K562 (cell line): ENCODE data around the gene SETD4. TPM values are rescaled to one million over a fixed set of nuclear protein-coding genes. Genes with fewer than 3 reads are reported as not detected.

ENCODE experiments used
- ATAC-seq: fragments of 200-7000 bp; cut with Tn5 transposase; 3 replicates; pipeline ENCODE4 v1.9.1; 2020; ENCODE audit warnings: moderate library complexity
- BruUV-seq: library from RNA; stranded (reverse); fragments of 400-500 nt; replicated peaks from 2 replicates; lab custom pipeline; 2021; lab: Mats Ljungman, UMichigan
- CTCF ChIA-PET: fragments of 300-600 bp; formaldehyde crosslinking; extraction: SDS; loops from one replicate; lab custom pipeline; 2021; ENCODE audit warnings: low intra/inter-chr PET ratio; lab: Yijun Ruan, JAX
- POLR2A ChIA-PET: fragments of 300-600, 350-650 bp; sonication (Branson Sonifier 250); formaldehyde crosslinking; extraction: SDS; loops from one replicate; lab custom pipeline; 2021; ENCODE audit warnings: antibody characterized with exemption, inconsistent platforms; lab: Yijun Ruan, JAX
- DNase-seq, 4 experiments: peaks; one replicate each; pipeline versions ENCODE4 v3.0.0 to v3.0.0-alpha.2; 2011 to 2018; ENCODE audit warnings: low spot score in 3 of 4, mixed read lengths in 3 of 4; ENCODE audit errors: extremely low read depth in 1 of 4
- FAIRE-seq: peaks from 2 replicates; lab custom pipeline; 2011; peaks lifted over from hg19 to GRCh38; lab: Jason Lieb, UNC
- H2AFZ ChIP-seq: 2 replicates; pipeline ENCODE4 v1.6.0; 2011; ENCODE audit warnings: low read depth, low read length, control low read depth, inconsistent platforms
- H3K27ac ChIP-seq: fragments of 200-600 bp; 3 replicates; pipeline ENCODE4 v1.8.0; 2011; ENCODE audit warnings: low read depth, mild to moderate bottlenecking, control low read depth, inconsistent platforms, low read length, moderate library complexity, mixed read lengths; ENCODE audit errors: extremely low read depth
- H3K27me3 ChIP-seq, 2 experiments: fragments of 300-600 bp in 1 of 2; 2 replicates in 1 of 2; 3 replicates in 1 of 2; pipeline versions ENCODE4 v1.6.0 to v1.8.0; 2011; ENCODE audit warnings: inconsistent platforms in 2 of 2, low read length in 2 of 2, mild to moderate bottlenecking in 1 of 2, mixed read lengths in 1 of 2, moderate library complexity in 1 of 2; ENCODE audit not compliant: control insufficient read depth in 2 of 2, insufficient read depth in 2 of 2
- H3K36me3 ChIP-seq: fragments of 300-600 bp; 3 replicates; pipeline ENCODE4 v1.8.0; 2011; ENCODE audit warnings: mild to moderate bottlenecking, low read length, inconsistent platforms; ENCODE audit not compliant: control insufficient read depth, insufficient read depth
- H3K4me1 ChIP-seq, 2 experiments: fragments of 200-600 bp in 1 of 2; replicated peaks in 1 of 2; 2 replicates in 1 of 2; 3 replicates in 1 of 2; pipeline versions ENCODE4 v1.5.1 to v1.8.0; 2011; ENCODE audit warnings: inconsistent platforms in 2 of 2, low read length in 2 of 2, mild to moderate bottlenecking in 1 of 2, mixed read lengths in 1 of 2, moderate library complexity in 1 of 2; ENCODE audit not compliant: control insufficient read depth in 2 of 2, insufficient read depth in 2 of 2
- H3K4me2 ChIP-seq: 2 replicates; pipeline ENCODE4 v1.6.1; 2011; ENCODE audit warnings: low read length, control low read depth, inconsistent platforms, mixed read lengths; ENCODE audit not compliant: insufficient read depth
- H3K4me3 ChIP-seq: fragments of 200-600 bp; sonication (generic), shearing (Covaris generic); 2 replicates; pipeline ENCODE4 v1.5.1; 2016; ENCODE audit warnings: control low read depth, inconsistent platforms
- H3K79me2 ChIP-seq: fragments of 200-600 bp; 3 replicates; pipeline ENCODE4 v1.8.0; 2011; ENCODE audit warnings: low read length, inconsistent platforms; ENCODE audit not compliant: control insufficient read depth, insufficient read depth
- H3K9ac ChIP-seq, 2 experiments: 2 replicates each; pipeline versions ENCODE4 v1.6.0 to v1.6.1; 2011; ENCODE audit warnings: low read depth in 2 of 2, low read length in 2 of 2, control low read depth in 1 of 2, inconsistent platforms in 1 of 2, mild to moderate bottlenecking in 1 of 2, mixed read lengths in 1 of 2; ENCODE audit not compliant: insufficient read depth in 1 of 2
- H3K9me1 ChIP-seq: one replicate; pipeline ENCODE4 v1.6.0; 2011; ENCODE audit warnings: inconsistent platforms, mild to moderate bottlenecking, low read length, moderate library complexity; ENCODE audit not compliant: control insufficient read depth, insufficient read depth
- H3K9me3 ChIP-seq: replicated peaks from 2 replicates; pipeline ENCODE4 v1.5.1; 2011; ENCODE audit warnings: low read depth, low read length, inconsistent platforms; ENCODE audit not compliant: control insufficient read depth, insufficient read depth
- H4K20me1 ChIP-seq: replicated peaks from 2 replicates; pipeline ENCODE4 v1.6.1; 2011; ENCODE audit warnings: low read length, inconsistent platforms, mixed read lengths; ENCODE audit not compliant: control insufficient read depth, insufficient read depth
- ARID1B ChIP-seq: fragments of 450-650 bp; IDR thresholded peaks from 2 replicates; pipeline ENCODE4 v1.6.1; 2016; ENCODE audit warnings: antibody characterized with exemption, mild to moderate bottlenecking, inconsistent platforms
- FOXA1 ChIP-seq: fragments of 450-650 bp; IDR thresholded peaks from 2 replicates; pipeline ENCODE4 v1.6.1; 2016; ENCODE audit warnings: mild to moderate bottlenecking, borderline replicate concordance
- GATAD2A ChIP-seq: fragments of 450-650 bp; IDR thresholded peaks from 2 replicates; pipeline ENCODE4 v1.6.1; 2017
- HOXB6 ChIP-seq: fragments of 250-450 bp; sonication (Bioruptor Pico); IDR thresholded peaks from 2 replicates; pipeline ENCODE4 v1.5.1; 2022; ENCODE audit warnings: mild to moderate bottlenecking, borderline replicate concordance
- L3MBTL2 ChIP-seq: fragments of 450-650 bp; IDR thresholded peaks from 2 replicates; pipeline ENCODE4 v1.6.1; 2016; ENCODE audit warnings: mild to moderate bottlenecking, moderate library complexity
- PTTG1 ChIP-seq: fragments of 450-650 bp; IDR thresholded peaks from 2 replicates; pipeline ENCODE4 v1.6.1; 2016; ENCODE audit warnings: low read depth, mild to moderate bottlenecking, missing genetic modification characterization, missing compliant biosample characterization
- SIRT6 ChIP-seq: IDR thresholded peaks from one replicate; pipeline ENCODE4 v1.6.1; 2012; ENCODE audit warnings: low read depth, mild to moderate bottlenecking, control low read depth, inconsistent platforms, low read length, moderate library complexity
- TCF3 ChIP-seq: sonication (generic); formaldehyde crosslinking; IDR thresholded peaks from 2 replicates; pipeline ENCODE4 v1.4.0; 2020; ENCODE audit warnings: mild to moderate bottlenecking, missing genetic modification reagents
- TCF7 ChIP-seq: sonication (generic); IDR thresholded peaks from 2 replicates; pipeline ENCODE4 v1.6.1; 2016; ENCODE audit warnings: antibody characterized with exemption, borderline replicate concordance
- TCFL5 ChIP-seq: fragments of 250-450 bp; sonication (Bioruptor Pico); conservative IDR thresholded peaks from 2 replicates; pipeline ENCODE4 v1.6.1; 2021; ENCODE audit warnings: mild to moderate bottlenecking, moderate library complexity, matching md5 sums
- ZKSCAN3 ChIP-seq: fragments of 250-450 bp; sonication (Bioruptor Pico); IDR thresholded peaks from 2 replicates; pipeline ENCODE4 v1.4.0; 2020
- ZNF77 ChIP-seq: fragments of 250-450 bp; sonication (Bioruptor Pico); IDR thresholded peaks from 2 replicates; pipeline ENCODE4 v1.5.0; 2020
- whole genome bisulfite sequencing: fragments of 100-300 bp; shearing (Covaris generic); methylation state at CpG from one replicate; pipeline ENCODE4 v1.1.6; 2016; ENCODE audit warnings: low coverage, mixed read lengths; ENCODE audit not compliant: insufficient coverage; ENCODE audit errors: missing lambda C conversion rate; 5-methylcytosine and 5-hydroxymethylcytosine counted together
- in situ Hi-C: fragments of 300-500 bp; cut with MboI; formaldehyde crosslinking; loops from 4 replicates; pipeline ENCODE4 v1.15.0; 2018; ENCODE audit warnings: inconsistent platforms, mixed read lengths
- intact Hi-C: fragments of 100-400 bp; cut with micrococcal nuclease; formaldehyde crosslinking; loops from 2 replicates; pipeline ENCODE4 v1.14.2; 2022
- polyA plus RNA-seq, 8 experiments: library from polyadenylated mRNA; depleted of rRNA in 4 of 8; stranded (reverse) in 5 of 8; unstranded in 3 of 8; fragments of >200 nt; fragmentation: Nextera tagmentation in 2 of 8; fragmentation: Illumina TruSeq in 1 of 8; extraction: Ambion mirVana in 2 of 8; extraction: Trizol in 1 of 8; gene quantifications; 2 replicates each; pipeline versions ENCODE4 v1.2.1 to v1.2.3, GENCODE V29; 2011 to 2014; ENCODE audit warnings: inconsistent platforms in 1 of 8, missing spikeins in 1 of 8
- total RNA-seq, 7 experiments: library from RNA; depleted of rRNA in 6 of 7; stranded (reverse); fragments of >200 nt in 6 of 7; fragmentation: Illumina TruSeq in 2 of 7; extraction: Trizol in 2 of 7; gene quantifications; 2 replicates each; pipeline versions ENCODE4 v1.2.1 to v1.2.3, GENCODE V29; 2011 to 2021; ENCODE audit warnings: low replicate concordance in 1 of 7
- TF ChIP-seq, protein P1 (sequence below): fragments of 450-650 bp; IDR thresholded peaks from 2 replicates; pipeline ENCODE4 v1.6.1; 2016; ENCODE audit warnings: low read depth, mild to moderate bottlenecking, moderate library complexity
- TF ChIP-seq, protein P2 (sequence below): sonication (generic); formaldehyde crosslinking; IDR thresholded peaks from 2 replicates; pipeline ENCODE4 v1.8.0; 2023; ENCODE audit warnings: missing genetic modification reagents, mild to moderate bottlenecking, borderline replicate concordance

The SETD4 gene
- total and polyA plus RNA-seq, 9 of the 15 experiments (the other 6 are each of a cell fraction or from before 2014, with no cell fraction given): 16.1 to 51.3 (median 25.7) TPM

DNA sequence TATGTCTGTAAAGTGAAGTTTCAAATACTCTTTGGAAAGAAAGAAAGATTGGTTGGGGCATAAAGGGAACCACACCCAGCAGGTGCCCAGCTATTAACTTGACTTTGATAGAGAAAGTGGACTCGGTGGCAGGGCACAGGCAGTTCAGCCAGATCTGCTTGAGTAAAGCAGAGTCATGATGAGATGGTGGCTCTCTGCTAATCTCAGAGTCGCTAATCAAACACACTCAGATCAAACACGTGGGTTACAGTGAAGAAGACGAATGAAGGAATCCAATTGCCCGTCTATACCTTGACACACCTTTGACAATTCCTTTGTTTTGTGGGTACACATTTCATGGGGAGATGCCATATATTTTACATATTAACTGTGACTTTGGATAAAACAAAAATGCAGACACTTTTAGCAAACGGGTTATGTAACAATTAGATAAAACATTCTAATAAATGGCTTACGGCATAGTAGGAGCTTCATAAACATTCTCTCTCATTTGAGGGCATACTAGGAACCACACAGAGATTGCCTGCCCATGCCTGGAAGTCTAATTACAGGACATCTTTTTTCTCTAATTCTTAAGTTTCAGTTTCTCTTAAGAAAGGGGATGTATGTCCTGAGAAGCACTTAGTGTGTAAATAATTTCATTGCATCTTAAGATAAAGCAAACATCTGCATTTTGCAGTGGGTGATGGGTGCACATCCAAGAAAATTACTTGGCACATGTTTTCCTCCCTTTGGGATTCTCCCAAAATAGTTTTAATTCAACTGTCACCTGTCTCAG is 16.7 kb upstream of the SETD4 start:
- H2AFZ ChIP-seq: peak overlapping the region; percentile 95; the same call in 1 of the 2 replicates
- no peaks in the 10 kb centered on the region for H3K27me3 ChIP-seq
- H3K4me2 ChIP-seq: peak overlapping the region; percentile 47
- H3K9me3 ChIP-seq: peaks cover 3% of the 10 kb centered on the region
- H3K4me3 ChIP-seq: no peak overlapping the region
- DNase-seq (peak in 3 of 4 experiments; percentile 38 to 56 (median 52)), ATAC-seq (peak; percentile 52), FAIRE-seq (peak; percentile 64)
- no peak overlapping the region; the same call in 2 of the 3 replicates for H3K27ac ChIP-seq
- ChIA-PET CTCF (no interaction called here), POLR2A (interaction anchor here (0.6 to 2.2 kb wide), 5 partner anchors 11 to 498 kb away, joined by 3 to 12 read pairs (median 3); partner anchors contain the start of gene SETD4)
- no TSS peak for BruUV-seq
- no peak overlapping the region for H3K9ac ChIP-seq
- H3K79me2 ChIP-seq: no peaks in the 10 kb centered on the region
- intact Hi-C loops (no loop called here), in situ Hi-C loops (no loop called here)
- 16% methylated on average over 7 of the region's 7 CpGs for WGBS
- H4K20me1 ChIP-seq: no peaks in the 10 kb centered on the region
- no peaks in the 10 kb centered on the region for H3K36me3 ChIP-seq
- H3K9me1 ChIP-seq: no peaks in the 10 kb centered on the region
- H3K4me1 ChIP-seq: peaks cover 5 to 36% of the 10 kb centered on the region in 2 experiments; a peak in 4 of 5 replicates
- TF ChIP-seq TCF3 (peak; percentile 52), ARID1B (peak; percentile 78), ZKSCAN3 (CRISPR knock-in tag) (no peak), TCFL5 (no peak), HOXB6 (no peak), GATAD2A (no peak), ZNF77 (CRISPR knock-in tag) (no peak), PTTG1 (tag) (no peak), FOXA1 (no peak), TCF7 (no peak), SIRT6 (no peak), L3MBTL2 (peak; percentile 86)
- TF ChIP-seq, protein P1, sequence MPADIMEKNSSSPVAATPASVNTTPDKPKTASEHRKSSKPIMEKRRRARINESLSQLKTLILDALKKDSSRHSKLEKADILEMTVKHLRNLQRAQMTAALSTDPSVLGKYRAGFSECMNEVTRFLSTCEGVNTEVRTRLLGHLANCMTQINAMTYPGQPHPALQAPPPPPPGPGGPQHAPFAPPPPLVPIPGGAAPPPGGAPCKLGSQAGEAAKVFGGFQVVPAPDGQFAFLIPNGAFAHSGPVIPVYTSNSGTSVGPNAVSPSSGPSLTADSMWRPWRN: no peak
- TF ChIP-seq, protein P2, sequence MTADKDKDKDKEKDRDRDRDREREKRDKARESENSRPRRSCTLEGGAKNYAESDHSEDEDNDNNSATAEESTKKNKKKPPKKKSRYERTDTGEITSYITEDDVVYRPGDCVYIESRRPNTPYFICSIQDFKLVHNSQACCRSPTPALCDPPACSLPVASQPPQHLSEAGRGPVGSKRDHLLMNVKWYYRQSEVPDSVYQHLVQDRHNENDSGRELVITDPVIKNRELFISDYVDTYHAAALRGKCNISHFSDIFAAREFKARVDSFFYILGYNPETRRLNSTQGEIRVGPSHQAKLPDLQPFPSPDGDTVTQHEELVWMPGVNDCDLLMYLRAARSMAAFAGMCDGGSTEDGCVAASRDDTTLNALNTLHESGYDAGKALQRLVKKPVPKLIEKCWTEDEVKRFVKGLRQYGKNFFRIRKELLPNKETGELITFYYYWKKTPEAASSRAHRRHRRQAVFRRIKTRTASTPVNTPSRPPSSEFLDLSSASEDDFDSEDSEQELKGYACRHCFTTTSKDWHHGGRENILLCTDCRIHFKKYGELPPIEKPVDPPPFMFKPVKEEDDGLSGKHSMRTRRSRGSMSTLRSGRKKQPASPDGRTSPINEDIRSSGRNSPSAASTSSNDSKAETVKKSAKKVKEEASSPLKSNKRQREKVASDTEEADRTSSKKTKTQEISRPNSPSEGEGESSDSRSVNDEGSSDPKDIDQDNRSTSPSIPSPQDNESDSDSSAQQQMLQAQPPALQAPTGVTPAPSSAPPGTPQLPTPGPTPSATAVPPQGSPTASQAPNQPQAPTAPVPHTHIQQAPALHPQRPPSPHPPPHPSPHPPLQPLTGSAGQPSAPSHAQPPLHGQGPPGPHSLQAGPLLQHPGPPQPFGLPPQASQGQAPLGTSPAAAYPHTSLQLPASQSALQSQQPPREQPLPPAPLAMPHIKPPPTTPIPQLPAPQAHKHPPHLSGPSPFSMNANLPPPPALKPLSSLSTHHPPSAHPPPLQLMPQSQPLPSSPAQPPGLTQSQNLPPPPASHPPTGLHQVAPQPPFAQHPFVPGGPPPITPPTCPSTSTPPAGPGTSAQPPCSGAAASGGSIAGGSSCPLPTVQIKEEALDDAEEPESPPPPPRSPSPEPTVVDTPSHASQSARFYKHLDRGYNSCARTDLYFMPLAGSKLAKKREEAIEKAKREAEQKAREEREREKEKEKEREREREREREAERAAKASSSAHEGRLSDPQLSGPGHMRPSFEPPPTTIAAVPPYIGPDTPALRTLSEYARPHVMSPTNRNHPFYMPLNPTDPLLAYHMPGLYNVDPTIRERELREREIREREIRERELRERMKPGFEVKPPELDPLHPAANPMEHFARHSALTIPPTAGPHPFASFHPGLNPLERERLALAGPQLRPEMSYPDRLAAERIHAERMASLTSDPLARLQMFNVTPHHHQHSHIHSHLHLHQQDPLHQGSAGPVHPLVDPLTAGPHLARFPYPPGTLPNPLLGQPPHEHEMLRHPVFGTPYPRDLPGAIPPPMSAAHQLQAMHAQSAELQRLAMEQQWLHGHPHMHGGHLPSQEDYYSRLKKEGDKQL: no peak
